K562 (cell line): Measurements from ENCODE around the gene SPTLC2. TPM values are rescaled to one million over a fixed set of nuclear protein-coding genes. Genes with fewer than 3 reads are reported as not detected.

Experiments
- CEBPB ChIP-seq: fragments of 450-650 bp; IDR thresholded peaks from 2 replicates; pipeline ENCODE4 v1.6.1; 2016; ENCODE audit warnings: missing genetic modification characterization, missing compliant biosample characterization
- CHD2 ChIP-seq: IDR thresholded peaks from 2 replicates; pipeline ENCODE4 v1.6.1; 2011; ENCODE audit warnings: low read depth, low read length
- ILK ChIP-seq: fragments of 450-650 bp; IDR thresholded peaks from 2 replicates; pipeline ENCODE4 v1.6.1; 2016; ENCODE audit warnings: missing genetic modification characterization, low read depth, mild to moderate bottlenecking, missing compliant biosample characterization, moderate library complexity, borderline replicate concordance
- PURB ChIP-seq: sonication (generic); formaldehyde crosslinking; IDR thresholded peaks from 2 replicates; pipeline ENCODE4 v1.9.0; 2021; ENCODE audit warnings: low read depth, mild to moderate bottlenecking, missing genetic modification reagents
- SP2 ChIP-seq: IDR thresholded peaks from 2 replicates; pipeline ENCODE4 v1.6.1; 2011; ENCODE audit warnings: mild to moderate bottlenecking, low read depth, low read length, moderate library complexity; ENCODE audit not compliant: poor library complexity, severe bottlenecking; ENCODE audit errors: extremely low read depth
- YBX1 ChIP-seq: fragments of 450-650 bp; IDR thresholded peaks from 2 replicates; pipeline ENCODE4 v1.7.1; 2016; ENCODE audit warnings: mild to moderate bottlenecking
- polyA plus RNA-seq, 8 experiments: library from polyadenylated mRNA; depleted of rRNA in 4 of 8; stranded (reverse) in 5 of 8; unstranded in 3 of 8; fragments of >200 nt; fragmentation: Nextera tagmentation in 2 of 8; fragmentation: Illumina TruSeq in 1 of 8; extraction: Ambion mirVana in 2 of 8; extraction: Trizol in 1 of 8; gene quantifications; 2 replicates each; pipeline versions ENCODE4 v1.2.1 to v1.2.3, GENCODE V29; 2011 to 2014; ENCODE audit warnings: inconsistent platforms in 1 of 8, missing spikeins in 1 of 8
- total RNA-seq, 7 experiments: library from RNA; depleted of rRNA in 6 of 7; stranded (reverse); fragments of >200 nt in 6 of 7; fragmentation: Illumina TruSeq in 2 of 7; extraction: Trizol in 2 of 7; gene quantifications; 2 replicates each; pipeline versions ENCODE4 v1.2.1 to v1.2.3, GENCODE V29; 2011 to 2021; ENCODE audit warnings: low replicate concordance in 1 of 7
- TF ChIP-seq, protein P1 (sequence below): sonication (generic); formaldehyde crosslinking; IDR thresholded peaks from 2 replicates; pipeline ENCODE4 v1.8.0; 2023; ENCODE audit warnings: missing genetic modification reagents, mild to moderate bottlenecking, borderline replicate concordance

Gene SPTLC2
- total and polyA plus RNA-seq, 9 of the 15 experiments (the other 6 are each of a cell fraction or from before 2014, with no cell fraction given) = 4.5 to 30.4 (median 14.0) TPM

DNA sequence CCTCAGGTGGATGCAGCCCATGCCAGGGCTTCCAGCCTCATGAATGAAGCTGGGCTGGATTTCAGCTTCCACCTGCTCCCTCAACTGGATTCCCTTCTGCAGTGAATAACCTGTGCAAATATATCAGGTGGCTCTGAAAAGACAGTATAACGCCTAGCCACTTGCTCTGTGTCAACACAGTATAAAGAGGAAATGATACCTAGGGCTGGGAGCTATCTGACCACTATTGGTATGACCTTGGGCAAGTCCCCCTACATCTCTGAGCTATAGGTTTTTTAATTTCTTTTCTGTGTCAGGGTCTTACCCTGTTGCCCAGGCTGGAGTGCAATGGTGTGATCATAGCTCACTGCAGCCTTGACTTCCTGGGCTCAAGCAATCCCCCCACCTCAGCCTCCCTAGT, 137.6 kb downstream of the SPTLC2 start (continued):
- TF ChIP-seq, protein P1, sequence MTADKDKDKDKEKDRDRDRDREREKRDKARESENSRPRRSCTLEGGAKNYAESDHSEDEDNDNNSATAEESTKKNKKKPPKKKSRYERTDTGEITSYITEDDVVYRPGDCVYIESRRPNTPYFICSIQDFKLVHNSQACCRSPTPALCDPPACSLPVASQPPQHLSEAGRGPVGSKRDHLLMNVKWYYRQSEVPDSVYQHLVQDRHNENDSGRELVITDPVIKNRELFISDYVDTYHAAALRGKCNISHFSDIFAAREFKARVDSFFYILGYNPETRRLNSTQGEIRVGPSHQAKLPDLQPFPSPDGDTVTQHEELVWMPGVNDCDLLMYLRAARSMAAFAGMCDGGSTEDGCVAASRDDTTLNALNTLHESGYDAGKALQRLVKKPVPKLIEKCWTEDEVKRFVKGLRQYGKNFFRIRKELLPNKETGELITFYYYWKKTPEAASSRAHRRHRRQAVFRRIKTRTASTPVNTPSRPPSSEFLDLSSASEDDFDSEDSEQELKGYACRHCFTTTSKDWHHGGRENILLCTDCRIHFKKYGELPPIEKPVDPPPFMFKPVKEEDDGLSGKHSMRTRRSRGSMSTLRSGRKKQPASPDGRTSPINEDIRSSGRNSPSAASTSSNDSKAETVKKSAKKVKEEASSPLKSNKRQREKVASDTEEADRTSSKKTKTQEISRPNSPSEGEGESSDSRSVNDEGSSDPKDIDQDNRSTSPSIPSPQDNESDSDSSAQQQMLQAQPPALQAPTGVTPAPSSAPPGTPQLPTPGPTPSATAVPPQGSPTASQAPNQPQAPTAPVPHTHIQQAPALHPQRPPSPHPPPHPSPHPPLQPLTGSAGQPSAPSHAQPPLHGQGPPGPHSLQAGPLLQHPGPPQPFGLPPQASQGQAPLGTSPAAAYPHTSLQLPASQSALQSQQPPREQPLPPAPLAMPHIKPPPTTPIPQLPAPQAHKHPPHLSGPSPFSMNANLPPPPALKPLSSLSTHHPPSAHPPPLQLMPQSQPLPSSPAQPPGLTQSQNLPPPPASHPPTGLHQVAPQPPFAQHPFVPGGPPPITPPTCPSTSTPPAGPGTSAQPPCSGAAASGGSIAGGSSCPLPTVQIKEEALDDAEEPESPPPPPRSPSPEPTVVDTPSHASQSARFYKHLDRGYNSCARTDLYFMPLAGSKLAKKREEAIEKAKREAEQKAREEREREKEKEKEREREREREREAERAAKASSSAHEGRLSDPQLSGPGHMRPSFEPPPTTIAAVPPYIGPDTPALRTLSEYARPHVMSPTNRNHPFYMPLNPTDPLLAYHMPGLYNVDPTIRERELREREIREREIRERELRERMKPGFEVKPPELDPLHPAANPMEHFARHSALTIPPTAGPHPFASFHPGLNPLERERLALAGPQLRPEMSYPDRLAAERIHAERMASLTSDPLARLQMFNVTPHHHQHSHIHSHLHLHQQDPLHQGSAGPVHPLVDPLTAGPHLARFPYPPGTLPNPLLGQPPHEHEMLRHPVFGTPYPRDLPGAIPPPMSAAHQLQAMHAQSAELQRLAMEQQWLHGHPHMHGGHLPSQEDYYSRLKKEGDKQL (CRISPR knock-in tag) = no peak
- TF ChIP-seq CHD2 (no peak), YBX1 (no peak), SP2 (no peak), PURB (CRISPR knock-in tag) (no peak), CEBPB (no peak), ILK (tag) (no peak)
